HG02642 (cell line): ENCODE measurements around the gene TMEM203.
"Not testable (repeated sequence)": the region's sequence is repeated elsewhere in the genome, so short reads cannot be mapped to it uniquely, and the experiment has no call there.

Experiments
- ATAC-seq: cut with Tn5 transposase; IDR thresholded peaks from one replicate; pipeline ENCODE4 v1.9.1; 2021; ENCODE audit warnings: mild to moderate bottlenecking; ENCODE audit not compliant: unreplicated experiment, poor library complexity

The TMEM203 gene

GRCh38 chr9:137205126-137206069 is at the start of gene TMEM203, which contains the start of gene NDOR1:
Gene TMEM203 (minus strand): TSS chr9:137205648. CDS start chr9:137205414, 234 bp downstream.
Gene NDOR1 (plus strand): TSS chr9:137205700. CDS start chr9:137205778, 78 bp downstream.
- peak; percentile 52 for ATAC-seq

GRCh38 chr9:137254624-137255447 is 49.4 kb upstream of the TMEM203 start, which contains the start of gene NELFB:
Gene NELFB (plus strand): TSS chr9:137255327.
- ATAC-seq = peak; percentile 83

- no peak for ATAC-seq
Measured at GRCh38 chr9:137253717-137254623, 48.5 kb upstream of the TMEM203 start.

- ATAC-seq = no peak
Measured at GRCh38 chr9:137252555-137253506, 47.4 kb upstream of the TMEM203 start.

GRCh38 chr9:137251490-137252268 is 46.2 kb upstream of the TMEM203 start:
- ATAC-seq = no peak

GRCh38 chr9:137251194-137251461 is 45.7 kb upstream of the TMEM203 start, which contains the start of gene STPG3:
Gene STPG3 (plus strand): TSS chr9:137251286. CDS start chr9:137251287, 1 bp downstream.
- ATAC-seq = no peak

- no peak for ATAC-seq
Measured at GRCh38 chr9:137250329-137251193, 45.1 kb upstream of the TMEM203 start.

- ATAC-seq = no peak
Measured at GRCh38 chr9:137247916-137248175, 42.4 kb upstream of the TMEM203 start.

GRCh38 chr9:137247135-137247915 is 41.9 kb upstream of the TMEM203 start:
- no peak for ATAC-seq

- ATAC-seq = no peak
Measured at GRCh38 chr9:137245450-137246421, 40.3 kb upstream of the TMEM203 start.

- no peak for ATAC-seq
Measured at GRCh38 chr9:137244486-137245449, 39.3 kb upstream of the TMEM203 start.

- no peak for ATAC-seq
Measured at GRCh38 chr9:137243626-137244485, 38.4 kb upstream of the TMEM203 start.

- ATAC-seq = not testable (repeated sequence)
Measured at GRCh38 chr9:137243266-137243625, 37.8 kb upstream of the TMEM203 start.
